IMR-90 (cell line): Measurements from ENCODE around the gene PFDN5.

Experiments
- CEBPB ChIP-seq: IDR thresholded peaks from 2 replicates; pipeline ENCODE4 v1.6.1; 2012; ENCODE audit warnings: low read depth, low read length, improper control_type of control experiment
- CHD1 ChIP-seq: IDR thresholded peaks from 2 replicates; pipeline ENCODE4 v1.6.1; 2012; ENCODE audit warnings: low read depth, low read length, improper control_type of control experiment
- CTCF ChIP-seq: conservative IDR thresholded peaks from 2 replicates; pipeline ENCODE4 v1.5.1; 2012; ENCODE audit warnings: mild to moderate bottlenecking, low read depth, low read length, improper control_type of control experiment
- FOS ChIP-seq: fragments of 150-350 bp; IDR thresholded peaks from 2 replicates; pipeline ENCODE4 v1.6.1; 2016; ENCODE audit warnings: low read depth, low read length
- MAZ ChIP-seq: IDR thresholded peaks from 2 replicates; pipeline ENCODE4 v1.6.1; 2012; ENCODE audit warnings: low read depth, mild to moderate bottlenecking, low read length, improper control_type of control experiment, moderate library complexity, borderline replicate concordance
- MXI1 ChIP-seq: IDR thresholded peaks from 2 replicates; pipeline ENCODE4 v1.6.1; 2012; ENCODE audit warnings: low read depth, mild to moderate bottlenecking, low read length, moderate library complexity, borderline replicate concordance
- NFE2L2 ChIP-seq: fragments of 150-350 bp; IDR thresholded peaks from 2 replicates; pipeline ENCODE4 v1.6.1; 2016; ENCODE audit warnings: low read depth, mild to moderate bottlenecking, low read length
- POLR2A ChIP-seq: IDR thresholded peaks from 2 replicates; pipeline ENCODE4 v1.6.1; 2012; ENCODE audit warnings: mild to moderate bottlenecking, low read depth, low read length
- RAD21 ChIP-seq: IDR thresholded peaks from 2 replicates; pipeline ENCODE4 v1.6.1; 2012; ENCODE audit warnings: low read length, improper control_type of control experiment
- SMC3 ChIP-seq: fragments of 150-350 bp; IDR thresholded peaks from 2 replicates; pipeline ENCODE4 v1.6.1; 2016; ENCODE audit warnings: low read depth, mild to moderate bottlenecking, antibody characterized with exemption, low read length, moderate library complexity

- TF ChIP-seq CHD1, result no peak
- 0 out of 2 replicates have a peak, but pooled peaks have one; percentile 17 for TF ChIP-seq CTCF
- TF ChIP-seq POLR2A, result peak; percentile 55; the same call in 1 of the 2 replicates
- TF ChIP-seq CEBPB, result no peak
- no peak for TF ChIP-seq FOS
- TF ChIP-seq RAD21, result 0 out of 2 replicates have a peak, but pooled peaks have one; percentile 9
- no peak; the same call in 1 of the 2 replicates for TF ChIP-seq MAZ
- no peak for TF ChIP-seq SMC3
- TF ChIP-seq NFE2L2, result no peak
- peak; percentile 66; the same call in 1 of the 2 replicates for TF ChIP-seq MXI1
These were observed 4.3 kb downstream of the PFDN5 start, which contains the start of gene MYG1 for GRCh38 chr12:53299454-53300180.
